Caco-2 (cell line): ENCODE results near the gene FNDC3B. TPM values are rescaled to one million over a fixed set of nuclear protein-coding genes. Genes with fewer than 3 reads are reported as not detected.

Experiments used
- BruUV-seq: library from RNA; stranded (reverse); fragments of 400-500 nt; replicated peaks from 2 replicates; lab custom pipeline; 2021; lab: Mats Ljungman, UMichigan
- CTCF ChIA-PET: fragments of 300-600 bp; sonication (Branson Sonifier 250); formaldehyde crosslinking; loops from one replicate; lab custom pipeline; 2022; ENCODE audit warnings: antibody characterized with exemption; lab: Charles Lee
- POLR2A ChIA-PET: fragments of 300-600 bp; sonication (Branson Sonifier 250); formaldehyde crosslinking; loops from one replicate; lab custom pipeline; 2022; ENCODE audit warnings: antibody characterized with exemption; lab: Charles Lee
- DNase-seq, 2 experiments: peaks; one replicate each; pipeline versions ENCODE4 v3.0.0 to v3.0.0-alpha.2; 2020 to 2022
- H3K27me3 ChIP-seq: replicated peaks from 2 replicates; pipeline ENCODE4 v1.6.0; 2011; ENCODE audit warnings: low read length; ENCODE audit not compliant: control insufficient read depth, insufficient read depth
- H3K36me3 ChIP-seq: 2 replicates; pipeline ENCODE4 v1.5.1; 2011; ENCODE audit warnings: low read length; ENCODE audit not compliant: control insufficient read depth, insufficient read depth
- H3K4me1 ChIP-seq: fragments of 250-450 bp; sonication (Bioruptor Pico); 2 replicates; pipeline ENCODE4 v1.5.1; 2020; ENCODE audit warnings: mild to moderate bottlenecking
- H3K4me3 ChIP-seq: 2 replicates; pipeline ENCODE4 v1.5.1; 2011; ENCODE audit warnings: low read depth, mild to moderate bottlenecking, control low read depth, low read length
- H3K9me3 ChIP-seq: fragments of 250-450 bp; sonication (Bioruptor Pico); 2 replicates; pipeline ENCODE4 v1.5.1; 2020; ENCODE audit warnings: mild to moderate bottlenecking, moderate library complexity
- H3K27ac Mint-ChIP-seq: one replicate; pipeline ENCODE4 v1.8.0; 2022; ENCODE audit warnings: mixed read lengths; ENCODE audit not compliant: unreplicated experiment
- H3K27me3 Mint-ChIP-seq: one replicate; pipeline ENCODE4 v1.8.0; 2022; ENCODE audit warnings: mixed read lengths; ENCODE audit not compliant: insufficient read depth, unreplicated experiment
- H3K36me3 Mint-ChIP-seq: one replicate; pipeline ENCODE4 v1.8.0; 2022; ENCODE audit warnings: mild to moderate bottlenecking, mixed read lengths; ENCODE audit not compliant: insufficient read depth, unreplicated experiment
- H3K4me1 Mint-ChIP-seq: one replicate; pipeline ENCODE4 v1.8.0; 2022; ENCODE audit warnings: low read depth, mixed read lengths; ENCODE audit not compliant: unreplicated experiment
- H3K4me3 Mint-ChIP-seq: one replicate; pipeline ENCODE4 v1.8.0; 2022; ENCODE audit warnings: mild to moderate bottlenecking, moderate library complexity, mixed read lengths; ENCODE audit not compliant: unreplicated experiment
- H3K9me3 Mint-ChIP-seq: one replicate; pipeline ENCODE4 v1.8.0; 2022; ENCODE audit warnings: mixed read lengths; ENCODE audit not compliant: unreplicated experiment
- CTCF ChIP-seq, 2 experiments: fragments of 200-600 bp in 1 of 2; IDR thresholded peaks; 1 replicate in 1 of 2; 2 replicates in 1 of 2; pipeline versions ENCODE4 v1.5.1 to v1.8.0; 2011 to 2022; ENCODE audit warnings: antibody characterized with exemption in 1 of 2, control low read depth in 1 of 2, inconsistent platforms in 1 of 2, low read depth in 1 of 2, low read length in 1 of 2, mild to moderate bottlenecking in 1 of 2, moderate library complexity in 1 of 2; ENCODE audit not compliant: insufficient read depth in 1 of 2, severe bottlenecking in 1 of 2, unreplicated experiment in 1 of 2
- intact Hi-C: fragments of 100-400 bp; cut with micrococcal nuclease; formaldehyde crosslinking; loops from one replicate; pipeline ENCODE4 v1.10.0; 2022; ENCODE audit not compliant: unreplicated experiment
- total RNA-seq: library from RNA; stranded (reverse); gene quantifications from 2 replicates; pipeline ENCODE4 v1.2.3, GENCODE V29; 2022

Gene FNDC3B
- total RNA-seq, 1 experiment from 2014 or later = 59.8 TPM

GRCh38 chr3:172444821-172445220, 405.4 kb downstream of the FNDC3B start:
- Histone ChIP-seq H3K4me1 (0 out of 2 replicates have a peak, but pooled peaks cover 3% of the 10 kb centered on the region), H3K4me3 (no peak overlapping the region), H3K36me3 (no peaks in the 10 kb centered on the region), H3K9me3 (no peaks in the 10 kb centered on the region), H3K27me3 (no peaks in the 10 kb centered on the region)
- Mint-ChIP-seq H3K36me3 (no peaks in the 10 kb centered on the region), H3K27ac (no peak overlapping the region), H3K27me3 (peaks cover 17% of the 10 kb centered on the region), H3K4me1 (no peaks in the 10 kb centered on the region), H3K4me3 (no peak overlapping the region), H3K9me3 (no peaks in the 10 kb centered on the region)
- TF ChIP-seq CTCF (IDR thresholded peaks at IDR 0.05; ENCODE audit: insufficient read depth in 1 of 2, low read depth in 1 of 2, low read length in 1 of 2, severe bottlenecking in 1 of 2, unreplicated experiment in 1 of 2) = no peak
- no TSS peak for BruUV-seq
- POLR2A ChIA-PET = no interaction called here
- intact Hi-C loops = no loop called here
- no peak for DNase-seq
- CTCF ChIA-PET = no interaction called here

- no peak overlapping the region for H3K4me3 Mint-ChIP-seq
- H3K36me3 Mint-ChIP-seq = no peaks in the 10 kb centered on the region
- no TSS peak for BruUV-seq
- CTCF ChIA-PET = no interaction called here
- H3K27ac Mint-ChIP-seq = no peak overlapping the region
- Histone ChIP-seq H3K36me3 (no peaks in the 10 kb centered on the region), H3K4me3 (no peak overlapping the region), H3K4me1 (0 out of 2 replicates have a peak, but pooled peaks cover 6% of the 10 kb centered on the region), H3K9me3 (no peaks in the 10 kb centered on the region), H3K27me3 (no peaks in the 10 kb centered on the region)
- POLR2A ChIA-PET = no interaction called here
- H3K4me1 Mint-ChIP-seq = no peaks in the 10 kb centered on the region
- TF ChIP-seq CTCF (IDR thresholded peaks at IDR 0.05; ENCODE audit: insufficient read depth in 1 of 2, low read depth in 1 of 2, low read length in 1 of 2, severe bottlenecking in 1 of 2, unreplicated experiment in 1 of 2) = no peak
- H3K27me3 Mint-ChIP-seq = peaks cover 17% of the 10 kb centered on the region
- DNase-seq = no peak
- intact Hi-C loops = no loop called here
- no peaks in the 10 kb centered on the region for H3K9me3 Mint-ChIP-seq
Measured at GRCh38 chr3:172446198-172446597, 406.8 kb downstream of the FNDC3B start.

GRCh38 chr3:172447611-172448579, 408.5 kb downstream of the FNDC3B start, which contains the start of gene GHSR:
TSS of gene GHSR (minus strand) at chr3:172448456. CDS start at chr3:172448413, 43 bp downstream.
- H3K27ac Mint-ChIP-seq = no peak within 1 kb of the TSS
- H3K36me3 Mint-ChIP-seq = no peaks in the 10 kb centered on the region
- no peak for DNase-seq
- H3K4me3 ChIP-seq = no peak within 1 kb of the TSS
- POLR2A ChIA-PET = no interaction called here
- no peaks in the 10 kb centered on the region for H3K36me3 ChIP-seq
- no peak within 1 kb of the TSS for H3K4me3 Mint-ChIP-seq
- TF ChIP-seq CTCF (IDR thresholded peaks at IDR 0.05; ENCODE audit: insufficient read depth in 1 of 2, low read depth in 1 of 2, low read length in 1 of 2, severe bottlenecking in 1 of 2, unreplicated experiment in 1 of 2) = no peak
- H3K4me1 ChIP-seq = 0 out of 2 replicates have a peak, but pooled peaks cover 6% of the 10 kb centered on the region
- BruUV-seq = no TSS peak
- CTCF ChIA-PET = no interaction called here
- no peaks in the 10 kb centered on the region for H3K27me3 ChIP-seq
- H3K4me1 Mint-ChIP-seq = no peaks in the 10 kb centered on the region
- intact Hi-C loops = no loop called here
- peaks cover 17% of the 10 kb centered on the region for H3K27me3 Mint-ChIP-seq
- no peaks in the 10 kb centered on the region for H3K9me3 ChIP-seq
- no peaks in the 10 kb centered on the region for H3K9me3 Mint-ChIP-seq
